H9 (cell line): ENCODE results near the gene NODAL. TPM values are rescaled to one million over a fixed set of nuclear protein-coding genes. Genes with fewer than 3 reads are reported as not detected.
A peak's percentile ranks its signal among the peaks of the same experiment; 100 is the strongest.

Source experiments
- DNase-seq: peaks from one replicate; pipeline ENCODE4 v3.0.0-alpha.2; 2017
- H2AFZ ChIP-seq: one replicate; pipeline ENCODE4 v1.6.1; 2013; ENCODE audit warnings: mild to moderate bottlenecking, low read length, control low read depth, moderate library complexity
- H2AK5ac ChIP-seq: 2 replicates; pipeline ENCODE4 v1.6.1; 2013; ENCODE audit warnings: low read length, control low read depth, mixed read lengths; ENCODE audit not compliant: insufficient read length
- H2BK120ac ChIP-seq: one replicate; pipeline ENCODE4 v1.6.1; 2013; ENCODE audit warnings: low read depth, mild to moderate bottlenecking, low read length, control low read depth, inconsistent platforms; ENCODE audit not compliant: poor library complexity, severe bottlenecking
- H2BK12ac ChIP-seq: 2 replicates; pipeline ENCODE4 v1.6.1; 2013; ENCODE audit warnings: low read length, control low read depth, mixed read lengths, low read depth; ENCODE audit not compliant: insufficient read length
- H2BK15ac ChIP-seq: 2 replicates; pipeline ENCODE4 v1.6.1; 2013; ENCODE audit warnings: low read depth, low read length, control low read depth
- H2BK20ac ChIP-seq: one replicate; pipeline ENCODE4 v1.6.1; 2013; ENCODE audit warnings: low read depth, mild to moderate bottlenecking, low read length, control low read depth, inconsistent platforms; ENCODE audit not compliant: poor library complexity, severe bottlenecking
- H2BK5ac ChIP-seq: 2 replicates; pipeline ENCODE4 v1.6.1; 2013; ENCODE audit warnings: low read length, control low read depth, mixed read lengths; ENCODE audit not compliant: insufficient read length
- H3K14ac ChIP-seq: 2 replicates; pipeline ENCODE4 v1.6.1; 2013; ENCODE audit warnings: low read length, control low read depth; ENCODE audit not compliant: insufficient read depth
- H3K18ac ChIP-seq: 2 replicates; pipeline ENCODE4 v1.6.1; 2013; ENCODE audit warnings: low read depth, mild to moderate bottlenecking, mixed read lengths, low read length, control low read depth; ENCODE audit not compliant: insufficient read length
- H3K23ac ChIP-seq: 2 replicates; pipeline ENCODE4 v1.6.1; 2013; ENCODE audit warnings: low read length, control low read depth, mixed read lengths, low read depth; ENCODE audit not compliant: insufficient read length
- H3K23me2 ChIP-seq: 2 replicates; pipeline ENCODE4 v1.6.1; 2013; ENCODE audit warnings: low read depth, mild to moderate bottlenecking, mixed read lengths, low read length, control low read depth; ENCODE audit not compliant: insufficient read length, poor library complexity, severe bottlenecking
- H3K27ac ChIP-seq: 2 replicates; pipeline ENCODE4 v1.5.1; 2013; ENCODE audit warnings: low read length, control low read depth, mixed read lengths, low read depth; ENCODE audit not compliant: insufficient read length
- H3K27me3 ChIP-seq: 2 replicates; pipeline ENCODE4 v1.6.1; 2013; ENCODE audit warnings: low read length, control low read depth, inconsistent platforms; ENCODE audit not compliant: insufficient read depth
- H3K4ac ChIP-seq: 2 replicates; pipeline ENCODE4 v1.6.1; 2013; ENCODE audit warnings: low read depth, mild to moderate bottlenecking, control low read depth, inconsistent platforms, low read length, moderate library complexity
- H3K4me1 ChIP-seq: 2 replicates; pipeline ENCODE4 v1.6.1; 2013; ENCODE audit warnings: low read length, control low read depth, inconsistent platforms; ENCODE audit not compliant: insufficient read depth
- H3K4me2 ChIP-seq: 2 replicates; pipeline ENCODE4 v1.6.1; 2013; ENCODE audit warnings: low read length, control low read depth, mixed read lengths; ENCODE audit not compliant: insufficient read length, insufficient read depth
- H3K56ac ChIP-seq: 2 replicates; pipeline ENCODE4 v1.6.1; 2013; ENCODE audit warnings: low read depth, mild to moderate bottlenecking, mixed read lengths, low read length, control low read depth; ENCODE audit not compliant: insufficient read length
- H3K79me1 ChIP-seq: 2 replicates; pipeline ENCODE4 v1.6.1; 2013; ENCODE audit warnings: low read depth, mild to moderate bottlenecking, moderate library complexity, low read length, control low read depth, inconsistent platforms; ENCODE audit not compliant: insufficient read depth, poor library complexity, severe bottlenecking
- H3K79me2 ChIP-seq: 2 replicates; pipeline ENCODE4 v1.6.1; 2013; ENCODE audit warnings: low read length, control low read depth, inconsistent platforms; ENCODE audit not compliant: insufficient read depth
- H3K9ac ChIP-seq: 2 replicates; pipeline ENCODE4 v1.6.1; 2013; ENCODE audit warnings: low read length, control low read depth, mixed read lengths; ENCODE audit not compliant: insufficient read length; ENCODE audit errors: extremely low read depth
- H3K9me3 ChIP-seq: one replicate; pipeline ENCODE4 v1.6.1; 2013; ENCODE audit warnings: low read depth, low read length, inconsistent platforms; ENCODE audit not compliant: control insufficient read depth
- H3T11ph ChIP-seq: one replicate; pipeline ENCODE4 v1.6.1; 2013; ENCODE audit warnings: mild to moderate bottlenecking, low read length, control low read depth, inconsistent platforms
- H4K20me1 ChIP-seq: one replicate; pipeline ENCODE4 v1.6.1; 2013; ENCODE audit not compliant: control insufficient read depth, insufficient read length, insufficient read depth
- H4K5ac ChIP-seq: 2 replicates; pipeline ENCODE4 v1.6.1; 2013; ENCODE audit warnings: low read depth, mild to moderate bottlenecking, mixed read lengths, low read length, control low read depth; ENCODE audit not compliant: insufficient read length
- H4K8ac ChIP-seq: replicated peaks from 2 replicates; pipeline ENCODE4 v1.6.1; 2013; ENCODE audit warnings: low read length, control low read depth, mixed read lengths, low read depth; ENCODE audit not compliant: insufficient read length
- H4K91ac ChIP-seq: 2 replicates; pipeline ENCODE4 v1.6.1; 2013; ENCODE audit warnings: low read depth, mild to moderate bottlenecking, moderate library complexity, mixed read lengths, low read length, control low read depth; ENCODE audit not compliant: insufficient read length
- H3K27ac Mint-ChIP-seq, 3 experiments: 2 replicates in 2 of 3; 3 replicates in 1 of 3; pipeline ENCODE4 v1.8.0; 2020 to 2021; ENCODE audit warnings: mixed read lengths in 3 of 3, mild to moderate bottlenecking in 1 of 3, moderate library complexity in 1 of 3
- H3K27me3 Mint-ChIP-seq: 2 replicates; pipeline ENCODE4 v1.8.0; 2021; ENCODE audit warnings: low read depth, mild to moderate bottlenecking, moderate library complexity, mixed read lengths
- H3K36me3 Mint-ChIP-seq, 3 experiments: 2 replicates in 2 of 3; 3 replicates in 1 of 3; pipeline ENCODE4 v1.8.0; 2020 to 2021; ENCODE audit warnings: low read depth in 3 of 3, mixed read lengths in 3 of 3; ENCODE audit not compliant: insufficient read depth in 1 of 3
- H3K4me1 Mint-ChIP-seq, 2 experiments: 2 replicates each; pipeline ENCODE4 v1.8.0; 2020; ENCODE audit warnings: mixed read lengths in 2 of 2
- H3K4me3 Mint-ChIP-seq, 2 experiments: 2 replicates in 1 of 2; 3 replicates in 1 of 2; pipeline ENCODE4 v1.8.0; 2020 to 2021; ENCODE audit warnings: mild to moderate bottlenecking in 2 of 2, mixed read lengths in 2 of 2, moderate library complexity in 1 of 2
- H3K9me3 Mint-ChIP-seq, 2 experiments: 2 replicates in 1 of 2; 3 replicates in 1 of 2; pipeline ENCODE4 v1.8.0; 2020; ENCODE audit warnings: mild to moderate bottlenecking in 2 of 2, mixed read lengths in 2 of 2, moderate library complexity in 1 of 2
- CTCF ChIP-seq: fragments of 200-600 bp; sonication (generic); conservative IDR thresholded peaks from 3 replicates; pipeline ENCODE4 v1.8.0; 2021; ENCODE audit warnings: antibody characterized with exemption, mild to moderate bottlenecking
- WGBS: extraction: QIAGEN DNeasy Blood & Tissue Kit; methylation state at CpG from one replicate; pipeline ENCODE4 v1.1.7; 2013; ENCODE audit warnings: missing lambda C conversion rate, low lambda C conversion rate, mixed read lengths; ENCODE audit not compliant: insufficient read length; ENCODE audit errors: extremely low coverage; 5-methylcytosine and 5-hydroxymethylcytosine counted together
- total RNA-seq: library from RNA; stranded (reverse); gene quantifications from 2 replicates; pipeline ENCODE4 v1.2.1, GENCODE V29; 2021

Gene NODAL
- total RNA-seq, 1 experiment from 2014 or later, result 80.7 TPM

GRCh38 chr10:70409772-70410171 is 31.7 kb downstream of the NODAL start:
- no peak overlapping the region for H3K14ac ChIP-seq
- H3K27me3 Mint-ChIP-seq, result no peaks in the 10 kb centered on the region
- H4K20me1 ChIP-seq, result no peaks in the 10 kb centered on the region
- H2BK15ac ChIP-seq, result no peak overlapping the region
- no peak overlapping the region for H3K18ac ChIP-seq
- WGBS, result no CpG with 5 or more reads among the region's 3 CpGs
- H3K36me3 Mint-ChIP-seq, result peaks cover 28 to 43% (median 35%) of the 10 kb centered on the region in 3 experiments
- H2AFZ ChIP-seq, result no peak overlapping the region
- H3K23ac ChIP-seq, result no peak overlapping the region
- DNase-seq, result no peak
- TF ChIP-seq CTCF, result no peak
- H2AK5ac ChIP-seq, result no peak overlapping the region
- no peak overlapping the region for H4K91ac ChIP-seq
- no peak overlapping the region for H4K8ac ChIP-seq
- no peak overlapping the region for H2BK5ac ChIP-seq
- H3K4me1 ChIP-seq, result peaks cover 7% of the 10 kb centered on the region
- no peak overlapping the region for H2BK20ac ChIP-seq
- no peak overlapping the region for H3T11ph ChIP-seq
- H3K4me2 ChIP-seq, result no peak overlapping the region
- H3K27ac ChIP-seq, result no peak overlapping the region
- no peaks in the 10 kb centered on the region for H3K9me3 ChIP-seq
- peaks cover 6 to 12% of the 10 kb centered on the region in 2 experiments; a peak in 4 of 5 replicates for H3K9me3 Mint-ChIP-seq
- peaks cover 29% of the 10 kb centered on the region; the same call in 1 of the 2 replicates for H3K79me2 ChIP-seq
- no peak overlapping the region for H4K5ac ChIP-seq
- peak overlapping the region in 2 of 3 experiments; percentile 4 to 19; a peak in 3 of 7 replicates for H3K27ac Mint-ChIP-seq
- H3K56ac ChIP-seq, result no peak overlapping the region
- no peak overlapping the region for H3K4me3 Mint-ChIP-seq
- peaks cover 9% of the 10 kb centered on the region for H3K23me2 ChIP-seq
- no peaks in the 10 kb centered on the region for H3K27me3 ChIP-seq
- H2BK120ac ChIP-seq, result no peak overlapping the region
- peaks cover 20% of the 10 kb centered on the region for H3K79me1 ChIP-seq
- H3K4ac ChIP-seq, result no peak overlapping the region
- H3K4me1 Mint-ChIP-seq, result peaks cover 49 to 50% of the 10 kb centered on the region in 2 experiments
- no peak overlapping the region for H2BK12ac ChIP-seq
- H3K9ac ChIP-seq, result no peak overlapping the region
